GM19324 (cell line): ENCODE results near the gene USP3.

Experiments
- ATAC-seq: cut with Tn5 transposase; IDR thresholded peaks from one replicate; pipeline ENCODE4 v1.9.1; 2021; ENCODE audit warnings: mild to moderate bottlenecking, moderate library complexity; ENCODE audit not compliant: unreplicated experiment, low FRiP score

The USP3 gene

GRCh38 chr15:63495343-63495742 lies 9.1 kb upstream of the USP3 start:
- ATAC-seq, result no peak

DNA sequence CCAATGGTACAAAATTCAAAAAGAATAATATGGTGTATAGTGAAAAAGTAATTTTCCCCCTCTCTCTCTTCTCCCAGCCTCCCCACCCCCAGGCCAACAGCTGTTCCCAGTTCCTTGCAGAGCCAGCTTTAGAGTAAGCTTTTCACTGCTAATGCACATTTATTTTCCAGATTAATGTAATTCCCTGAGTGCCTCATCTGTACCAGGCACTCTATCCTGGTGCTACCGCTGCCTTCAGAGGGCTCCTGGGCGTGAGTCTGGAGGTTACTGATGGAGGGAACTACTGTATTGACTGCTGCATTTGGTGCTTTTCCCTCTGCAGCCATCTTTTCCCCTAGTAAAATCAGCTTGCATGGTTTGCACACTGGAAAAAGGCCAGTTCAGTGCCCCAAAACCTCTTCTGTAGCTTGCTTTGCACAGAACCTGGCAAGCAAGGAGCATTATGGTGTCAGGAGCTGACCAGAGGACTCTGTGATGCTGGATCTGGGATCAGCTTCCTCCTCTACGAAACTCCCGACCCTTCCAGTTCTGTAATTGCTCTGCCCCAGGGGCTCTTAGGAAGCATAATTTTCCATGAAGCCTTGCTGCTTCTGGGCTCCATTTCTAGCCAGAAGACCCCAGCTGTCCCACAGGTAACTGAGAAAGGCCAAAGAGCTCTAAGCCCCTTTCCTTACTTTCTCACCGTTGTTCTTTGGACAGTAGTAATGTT lies 8.5 kb upstream of the USP3 start:
- ATAC-seq, result no peak

DNA sequence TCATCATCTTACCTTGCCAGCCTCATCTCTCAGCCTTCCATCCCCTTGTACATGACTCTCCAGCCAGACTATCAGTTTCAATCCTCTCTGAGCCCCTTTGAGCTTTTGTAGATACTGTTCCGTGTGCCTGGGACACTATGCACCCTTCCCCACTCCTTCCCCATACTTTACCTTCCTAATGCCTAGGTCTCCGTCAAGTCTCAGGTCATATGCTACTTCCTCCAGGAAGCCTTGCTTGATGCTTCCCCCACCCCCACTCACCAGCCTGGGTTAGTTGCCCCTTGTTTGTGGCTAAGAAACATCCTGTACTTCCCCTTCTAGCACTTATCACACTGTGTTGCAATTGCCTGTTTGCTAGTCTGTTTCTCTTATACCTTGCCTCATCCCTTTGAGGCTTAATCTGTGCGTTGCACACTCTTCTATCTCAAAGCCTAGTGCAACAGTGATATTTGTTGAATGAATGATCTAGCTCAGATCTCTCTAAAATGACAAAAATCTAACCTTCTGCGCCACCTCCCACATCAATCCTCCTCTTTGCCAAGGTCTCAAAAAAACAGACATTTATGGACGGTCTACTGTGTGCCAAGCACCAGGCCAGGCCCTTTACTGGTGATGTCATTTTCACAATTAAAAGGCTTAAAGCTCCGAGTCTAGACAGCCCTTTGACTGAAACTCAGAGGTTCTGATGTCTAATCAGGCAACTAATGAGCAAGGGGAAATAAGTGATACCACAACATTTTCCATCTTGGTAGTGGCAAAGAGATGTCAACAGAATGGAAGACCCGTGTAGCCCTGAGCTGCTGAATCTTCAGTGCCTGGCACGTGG lies 6.5 kb upstream of the USP3 start:
- peak; percentile 32 for ATAC-seq

DNA sequence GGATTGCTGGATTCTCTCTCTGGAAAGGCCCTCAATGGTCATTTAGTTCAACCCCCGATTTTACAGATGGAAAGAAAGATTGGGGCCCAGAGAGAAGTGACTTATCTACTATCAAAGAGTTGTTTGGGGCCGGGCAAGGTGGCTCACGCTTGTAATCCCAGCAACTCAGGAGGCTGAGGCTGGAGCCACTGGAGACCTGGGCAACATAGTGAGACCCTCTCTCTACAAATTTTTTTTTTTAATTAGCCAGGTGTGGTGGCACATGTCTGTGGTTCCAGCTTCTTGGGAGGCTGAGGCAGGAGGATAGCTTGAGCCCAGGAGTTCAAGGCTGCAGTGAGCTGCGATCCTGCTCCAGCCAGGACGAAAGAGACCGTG lies 5.2 kb upstream of the USP3 start:
- ATAC-seq, result no peak

DNA sequence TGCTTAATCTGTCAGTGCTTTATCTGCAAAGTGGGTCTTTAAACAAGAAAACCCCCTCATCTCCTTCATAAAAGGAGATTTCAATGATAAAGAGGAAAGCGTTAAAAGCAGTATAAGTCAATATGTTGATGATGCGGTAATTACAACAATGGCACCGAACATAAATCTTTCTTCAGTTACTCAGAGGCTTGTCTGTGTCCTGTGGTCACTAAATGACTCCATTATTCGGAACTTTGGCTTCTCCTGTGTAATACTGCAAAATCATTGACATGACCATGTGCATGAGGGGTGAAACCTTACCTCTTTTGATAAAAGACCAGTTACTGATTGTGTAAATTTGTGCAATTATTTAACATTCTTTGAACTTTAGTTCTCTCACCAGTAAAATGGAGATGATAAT lies 4.8 kb upstream of the USP3 start:
- no peak for ATAC-seq

- no peak for ATAC-seq
Observed at GRCh38 chr15:63500265-63501250, 3.8 kb upstream of the USP3 start.

DNA sequence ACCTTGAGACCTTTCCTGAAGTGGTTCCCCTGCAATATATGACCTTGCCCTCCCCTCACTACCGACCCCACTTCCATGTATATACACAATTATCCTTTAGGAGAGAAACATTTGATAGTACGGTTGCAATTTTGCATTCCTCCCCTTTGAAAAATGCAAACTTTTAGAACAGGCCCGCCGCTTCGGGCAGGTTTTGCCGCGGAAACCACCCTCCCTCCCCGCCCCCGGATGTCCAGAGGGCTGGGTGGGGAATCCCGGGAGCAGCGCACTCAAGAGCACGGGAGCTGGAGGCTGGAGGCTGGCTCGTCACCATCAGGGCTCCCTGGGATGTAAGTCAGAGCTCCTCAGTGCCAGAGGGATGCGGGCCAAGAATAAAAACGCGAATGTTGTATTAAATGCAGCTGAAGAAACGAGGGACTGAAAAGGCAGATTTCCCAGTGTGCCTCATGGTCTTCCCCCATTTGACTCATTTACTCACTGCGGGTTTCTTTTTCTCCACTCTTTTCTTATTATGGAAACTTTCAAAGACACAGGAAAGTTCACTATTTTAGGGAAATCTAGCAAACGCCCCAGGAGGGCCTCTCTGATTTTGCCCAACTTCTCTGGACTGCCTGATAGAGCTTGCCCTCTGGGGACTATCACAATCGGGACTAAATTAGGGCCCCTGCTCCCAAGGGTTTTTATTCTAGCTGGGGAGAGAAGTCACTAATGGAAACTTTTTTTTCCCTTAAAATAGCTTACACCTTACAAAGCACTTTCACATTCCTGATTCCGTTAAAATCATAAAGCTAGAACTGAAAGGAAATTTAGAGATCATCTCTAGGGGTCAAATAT lies 2.9 kb upstream of the USP3 start:
- no peak for ATAC-seq

- no peak for ATAC-seq
Observed at GRCh38 chr15:63502137-63502766, 2.1 kb upstream of the USP3 start.

DNA sequence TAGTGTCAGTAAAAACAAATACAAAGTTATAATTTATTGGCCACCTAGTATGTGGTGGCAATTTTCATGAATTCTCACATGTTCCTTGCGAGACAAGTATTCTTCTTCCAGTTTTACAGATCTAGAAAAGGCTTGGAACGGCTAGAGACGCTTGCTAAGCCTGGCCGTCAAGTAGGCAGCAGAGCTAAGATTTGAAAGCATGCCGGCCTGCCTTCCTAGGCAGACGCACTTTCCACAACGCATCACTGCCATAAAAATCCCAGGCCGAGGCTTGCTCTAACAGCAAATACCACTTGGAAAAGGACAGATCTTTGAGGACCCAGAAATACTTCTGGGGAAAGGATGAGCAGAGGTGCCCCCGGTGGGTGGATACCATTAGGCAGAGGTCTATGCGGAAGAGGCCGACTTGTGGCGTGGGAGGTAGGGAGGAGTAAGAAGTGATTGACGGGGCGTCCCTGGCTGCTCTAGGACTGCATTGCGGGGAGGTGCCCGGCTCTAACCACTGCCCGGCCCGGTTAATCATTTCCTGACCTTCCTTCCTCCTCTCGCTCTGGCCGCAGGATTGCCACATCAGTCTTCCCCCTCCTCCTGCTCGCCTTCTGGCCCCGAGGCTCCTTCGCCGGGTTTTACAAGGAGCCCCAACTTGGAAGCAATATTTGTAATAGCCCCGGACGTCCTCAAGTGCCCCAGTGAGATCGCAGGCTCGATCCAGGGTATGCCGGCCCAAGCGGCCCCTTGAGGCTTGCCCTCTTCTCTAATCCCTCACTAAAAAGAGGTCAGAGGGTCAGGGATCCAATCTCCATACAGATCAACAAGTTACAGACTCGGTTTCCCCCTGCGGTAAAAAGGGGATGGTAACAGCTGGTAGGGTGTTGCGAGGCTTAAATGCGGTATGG lies 1.3 kb upstream of the USP3 start:
- peak; percentile 34 for ATAC-seq

DNA sequence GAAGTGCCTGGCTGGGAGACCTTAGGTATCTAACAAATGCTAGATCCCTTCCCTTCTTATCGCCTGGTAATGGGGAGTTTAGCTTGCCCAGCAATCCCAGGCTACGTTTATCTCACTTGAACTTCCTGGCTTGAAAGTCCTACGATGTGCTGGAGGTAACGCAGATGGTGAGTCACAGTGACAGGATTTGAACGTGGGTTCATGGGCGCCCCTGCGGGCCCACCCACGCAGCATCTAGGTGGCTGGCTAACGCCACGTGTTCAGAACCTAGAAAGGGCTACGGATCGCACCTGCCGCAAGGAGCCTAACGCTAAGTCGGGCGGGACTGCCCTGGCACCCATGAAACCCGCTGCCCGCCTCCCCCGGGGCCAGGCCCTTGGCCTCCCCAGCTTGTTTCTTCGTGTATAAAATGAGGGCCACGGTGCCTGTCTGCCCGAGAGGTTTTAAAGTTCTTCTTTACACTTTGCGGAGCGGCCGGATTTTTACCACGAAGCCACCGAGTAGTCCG lies 600 bp upstream of the USP3 start:
- peak; percentile 18 for ATAC-seq

DNA sequence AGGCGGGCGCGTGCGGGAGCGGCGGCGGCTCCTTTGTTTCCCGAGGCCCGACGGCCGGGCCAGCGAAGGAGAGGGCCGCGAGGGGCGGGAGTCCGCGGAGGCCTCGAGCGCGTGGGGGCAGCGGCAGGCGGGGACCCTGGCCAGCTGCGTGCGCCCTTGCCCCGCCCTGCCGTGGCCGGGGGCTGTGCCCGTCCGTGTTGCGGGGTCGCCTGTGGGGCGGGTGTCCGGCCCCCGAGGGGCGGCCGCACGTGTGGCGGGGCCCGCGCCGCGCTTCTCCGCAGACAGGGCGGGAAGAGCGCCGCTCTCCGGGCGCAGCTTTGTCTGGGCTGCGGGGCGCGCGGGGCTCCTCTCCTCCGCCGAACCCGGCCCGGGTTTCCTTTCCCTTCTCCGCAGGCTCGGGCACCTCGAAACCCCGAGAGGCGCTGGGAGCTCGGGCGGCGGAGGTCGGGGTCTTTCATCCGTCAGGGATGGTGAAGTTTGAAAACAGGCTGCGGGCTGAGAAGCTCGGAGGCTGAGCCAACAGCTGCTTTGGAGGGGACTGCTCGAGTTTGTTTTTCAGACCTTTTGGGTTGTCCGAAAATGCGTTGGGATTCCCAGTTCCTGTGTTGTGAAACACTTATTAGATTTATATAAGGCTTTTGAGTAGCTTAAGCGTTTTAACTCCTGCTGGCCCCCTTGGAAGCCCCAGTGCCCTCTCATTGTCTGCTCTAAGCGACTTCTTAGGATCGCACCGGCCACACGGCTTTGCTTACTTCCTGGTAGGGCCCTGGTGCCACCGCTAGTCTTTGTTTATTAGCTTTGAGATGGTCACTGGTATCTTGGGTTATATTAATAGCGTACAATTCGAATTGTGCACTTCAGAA lies 817 bp downstream of the USP3 start:
- peak; percentile 17 for ATAC-seq

- no peak for ATAC-seq
Observed at GRCh38 chr15:63505842-63506222, 1.4 kb downstream of the USP3 start.

DNA sequence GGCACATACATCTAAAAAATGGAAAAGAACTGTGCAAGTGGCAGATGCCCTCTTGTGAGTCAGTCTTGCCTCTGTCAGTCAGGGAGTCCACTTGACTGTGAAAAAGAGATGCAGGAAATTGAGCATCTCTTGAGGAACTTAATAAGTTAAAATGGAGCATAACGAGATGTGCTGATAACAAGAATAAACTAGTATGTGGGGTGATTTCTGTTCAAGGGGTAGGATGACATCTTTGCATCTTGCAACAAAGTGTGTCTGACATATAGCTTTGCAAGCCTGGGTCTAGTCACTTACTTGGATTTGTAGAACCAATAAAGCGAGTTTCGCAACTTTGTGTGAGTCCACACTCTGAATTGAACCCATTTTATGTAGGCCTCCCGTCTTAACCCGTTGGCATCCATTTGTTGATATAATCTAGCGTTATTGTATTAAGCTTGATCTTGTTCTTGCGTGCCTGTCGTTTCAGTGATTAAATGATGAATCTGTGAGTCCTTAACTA lies 2.2 kb downstream of the USP3 start:
- ATAC-seq, result no peak

DNA sequence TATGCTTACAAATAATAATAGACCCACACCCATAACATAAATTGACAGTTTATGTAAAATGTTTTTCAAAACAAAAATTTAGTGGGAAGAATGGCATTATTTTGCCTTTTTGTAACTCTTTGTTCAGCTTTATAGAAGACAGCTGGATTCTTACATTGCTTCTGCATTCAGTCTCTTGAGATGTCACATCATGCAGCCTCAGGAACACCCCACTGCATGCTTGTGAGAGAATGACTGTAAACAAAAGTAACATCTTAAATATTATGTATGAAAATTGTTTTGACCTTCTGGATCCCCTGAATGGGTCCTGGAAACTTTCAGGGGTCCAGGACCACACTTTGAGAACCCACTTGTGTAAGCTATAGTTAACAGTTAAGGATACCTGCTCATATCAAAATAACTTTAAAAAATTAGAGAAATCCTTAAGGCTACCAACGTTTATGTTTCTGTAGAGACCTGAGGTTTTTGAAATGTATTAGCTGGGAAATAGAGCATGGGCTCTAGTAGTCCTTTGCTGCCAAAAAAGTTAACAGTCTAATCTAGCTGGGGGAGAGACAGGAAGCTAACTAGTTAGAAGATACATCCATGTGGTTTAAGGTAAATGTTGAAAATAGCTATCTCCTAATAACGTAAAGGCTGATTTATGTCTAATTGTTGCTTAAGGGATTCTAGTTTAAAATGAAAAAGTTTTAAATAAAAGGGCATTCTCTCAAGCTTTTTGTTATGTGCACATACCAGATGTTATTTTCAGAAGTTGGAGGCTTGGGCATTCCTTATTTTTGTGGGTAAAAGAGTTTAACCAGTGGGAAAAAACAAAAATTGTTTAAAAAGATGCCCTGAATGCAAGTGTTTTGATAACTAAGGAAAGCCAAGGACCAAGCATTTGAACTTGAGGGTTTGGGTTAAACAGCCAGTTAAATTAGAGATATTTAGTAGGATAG lies 3.8 kb downstream of the USP3 start:
- ATAC-seq, result no peak

- ATAC-seq, result no peak
Observed at GRCh38 chr15:63509056-63509954, 4.9 kb downstream of the USP3 start.
